D721Med (cell line): ENCODE results near the gene RHOA.

Experiments used
- DNase-seq: peaks from one replicate; pipeline ENCODE4 v3.0.0; 2011; ENCODE audit warnings: low spot score; ENCODE audit not compliant: insufficient read length
- FAIRE-seq: peaks from 2 replicates; lab custom pipeline; 2011; peaks lifted over from hg19 to GRCh38; lab: Jason Lieb, UNC
- CTCF ChIP-seq: IDR thresholded peaks from 2 replicates; pipeline ENCODE4 v1.5.1; 2012; ENCODE audit warnings: mild to moderate bottlenecking, control low read depth; ENCODE audit not compliant: insufficient read depth; ENCODE audit errors: missing control alignments

Gene RHOA

DNA sequence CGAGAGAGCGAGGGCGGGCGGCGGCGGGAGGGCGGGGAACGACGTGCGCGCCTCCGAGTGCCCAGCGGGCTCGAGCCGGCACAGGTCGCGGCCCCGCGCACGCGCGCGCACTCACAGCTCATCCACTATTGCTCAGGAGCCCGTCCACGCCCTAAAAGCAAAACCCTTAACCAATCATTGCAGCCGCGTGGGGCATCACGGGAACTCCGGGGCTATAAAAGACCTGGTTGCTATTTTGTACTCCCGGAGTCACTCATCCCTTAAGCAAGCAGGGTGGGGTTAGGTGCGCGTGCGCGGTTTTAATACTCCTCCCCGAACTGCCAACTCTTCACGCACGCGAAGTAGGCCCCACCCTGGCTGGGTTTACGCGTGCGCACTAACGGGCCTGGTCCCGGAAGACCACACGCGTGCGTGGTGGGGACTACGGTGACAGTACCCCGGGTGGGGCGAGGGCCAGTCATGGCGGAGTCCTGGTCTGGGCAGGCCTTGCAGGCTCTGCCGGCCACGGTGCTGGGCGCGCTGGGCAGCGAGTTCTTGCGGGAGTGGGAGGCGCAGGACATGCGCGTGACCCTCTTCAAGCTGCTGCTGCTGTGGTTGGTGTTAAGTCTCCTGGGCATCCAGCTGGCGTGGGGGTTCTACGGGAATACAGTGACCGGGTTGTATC is at the start of gene RHOA, which contains the start of gene TCTA:
TSS of gene RHOA (minus strand) at position 9 of the 664 bp plus-strand sequence. CDS start 36,387 bp downstream, outside the sequence.
TSS of gene TCTA (plus strand) at position 456 of the 664 bp plus-strand sequence. CDS start at position 460, 4 bp downstream.
- no peak for TF ChIP-seq CTCF
- FAIRE-seq (no peak), DNase-seq (peak; percentile 100)

- TF ChIP-seq CTCF: no peak
- DNase-seq: no peak
- FAIRE-seq: no peak
These were observed 49.2 kb upstream of the RHOA start for GRCh38 chr3:49460956-49461355.

GRCh38 chr3:49460188-49460890 is 48.6 kb upstream of the RHOA start:
- DNase-seq (no peak), FAIRE-seq (no peak)
- TF ChIP-seq CTCF: no peak

DNA sequence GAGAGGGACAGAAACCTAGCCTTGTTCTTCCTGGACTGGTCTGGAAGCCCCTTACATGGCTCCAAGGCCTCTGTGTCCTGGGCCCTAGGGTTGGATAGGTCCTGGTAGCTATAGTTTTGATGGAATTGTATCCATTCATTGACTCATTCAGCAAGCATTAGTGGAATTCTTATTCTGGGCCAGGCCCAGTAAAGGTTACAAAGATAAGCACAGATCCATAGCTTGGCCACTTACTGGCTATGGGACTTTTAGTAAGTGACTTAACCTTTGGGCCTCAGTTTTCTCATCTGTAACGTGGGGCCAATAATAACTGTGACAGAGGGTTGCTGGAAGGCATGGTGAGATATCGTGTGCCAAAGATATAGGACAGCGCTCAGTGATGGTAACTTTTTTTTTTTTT is 44.7 kb upstream of the RHOA start:
- FAIRE-seq: no peak
- no peak for DNase-seq
- no peak for TF ChIP-seq CTCF

GRCh38 chr3:49454898-49455681 is 43.3 kb upstream of the RHOA start:
- DNase-seq: no peak
- no peak for TF ChIP-seq CTCF
- no peak for FAIRE-seq

- peak; percentile 16 for TF ChIP-seq CTCF
- FAIRE-seq (no peak), DNase-seq (no peak)
These were observed 42.7 kb upstream of the RHOA start for GRCh38 chr3:49454458-49454857.
